NCI-H69 (cell line): ENCODE measurements around the gene ZFYVE19.
A peak's percentile ranks its signal among the peaks of the same experiment; 100 is the strongest.

Experiments used
- DNase-seq: peaks from one replicate; lab custom pipeline; 2025; lab: John Stamatoyannopoulos, UW

ZFYVE19 gene

DNA sequence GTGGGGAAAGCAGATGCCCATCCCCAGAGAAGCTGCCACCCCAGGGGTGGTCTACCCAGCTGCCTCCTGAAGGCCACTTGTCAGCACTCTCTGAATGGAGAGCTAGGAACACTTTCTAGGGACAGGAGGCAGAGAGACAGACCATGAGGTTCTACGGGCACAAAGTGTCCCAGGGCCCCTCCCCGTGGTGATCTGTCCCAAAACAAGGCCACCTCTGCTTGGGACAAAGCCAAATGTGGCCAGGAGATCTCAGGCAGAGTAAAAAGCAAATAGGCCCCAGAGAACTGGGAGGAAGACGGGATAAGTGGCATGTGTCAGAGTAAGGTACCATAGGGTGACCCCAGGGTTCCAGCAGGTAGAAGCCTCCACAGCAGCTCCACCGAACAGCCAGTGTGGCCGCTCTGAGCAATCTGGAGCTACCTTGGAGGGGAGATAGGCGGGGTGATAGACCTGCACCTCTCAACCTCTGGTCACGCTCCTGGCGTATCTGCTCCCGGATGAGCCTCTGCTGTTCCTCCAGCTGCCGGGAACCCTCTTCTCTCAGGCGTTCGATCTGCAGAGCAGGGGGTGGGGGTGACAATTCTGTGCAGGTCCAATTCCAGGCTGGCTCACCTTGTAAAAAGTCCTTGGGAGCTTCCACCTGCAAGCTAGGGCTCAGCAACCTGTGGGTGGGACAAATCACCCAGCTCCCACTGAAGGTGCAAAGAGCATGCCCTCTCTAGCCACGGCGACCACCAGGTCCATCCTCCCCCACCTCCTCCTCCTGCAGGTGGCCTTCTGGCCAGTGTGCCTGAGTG, 31.0 kb upstream of the ZFYVE19 start:
- no peak for DNase-seq

DNA sequence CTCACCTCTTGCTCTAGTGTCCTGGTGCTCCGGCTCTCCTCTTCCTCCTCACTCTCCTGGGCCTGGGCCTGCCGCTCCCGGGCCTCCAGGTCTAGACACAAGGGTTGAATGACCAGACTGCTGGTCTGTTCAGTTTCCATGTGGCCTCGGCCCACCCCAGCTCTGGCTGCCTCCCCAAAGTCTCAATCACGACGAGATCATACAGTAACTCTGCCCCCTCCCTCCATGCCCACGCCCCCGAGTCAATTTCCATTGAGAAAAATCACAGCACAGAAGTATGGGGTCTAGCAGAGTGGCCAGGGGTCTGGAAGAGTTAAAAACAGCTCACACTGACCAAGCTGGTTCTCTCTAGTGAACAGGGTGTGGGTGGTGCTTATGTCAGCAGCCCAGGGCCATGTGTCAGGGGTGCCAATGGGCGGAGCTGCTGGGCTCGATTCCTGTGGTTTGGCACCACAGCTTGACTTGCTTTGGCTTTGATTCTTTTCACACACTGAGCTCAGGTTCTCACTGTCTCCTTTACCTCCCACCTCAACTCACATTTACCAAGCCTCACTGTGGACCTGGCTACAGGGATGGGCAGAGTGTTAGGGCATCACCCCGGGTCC, 30.2 kb upstream of the ZFYVE19 start:
- DNase-seq: no peak

DNA sequence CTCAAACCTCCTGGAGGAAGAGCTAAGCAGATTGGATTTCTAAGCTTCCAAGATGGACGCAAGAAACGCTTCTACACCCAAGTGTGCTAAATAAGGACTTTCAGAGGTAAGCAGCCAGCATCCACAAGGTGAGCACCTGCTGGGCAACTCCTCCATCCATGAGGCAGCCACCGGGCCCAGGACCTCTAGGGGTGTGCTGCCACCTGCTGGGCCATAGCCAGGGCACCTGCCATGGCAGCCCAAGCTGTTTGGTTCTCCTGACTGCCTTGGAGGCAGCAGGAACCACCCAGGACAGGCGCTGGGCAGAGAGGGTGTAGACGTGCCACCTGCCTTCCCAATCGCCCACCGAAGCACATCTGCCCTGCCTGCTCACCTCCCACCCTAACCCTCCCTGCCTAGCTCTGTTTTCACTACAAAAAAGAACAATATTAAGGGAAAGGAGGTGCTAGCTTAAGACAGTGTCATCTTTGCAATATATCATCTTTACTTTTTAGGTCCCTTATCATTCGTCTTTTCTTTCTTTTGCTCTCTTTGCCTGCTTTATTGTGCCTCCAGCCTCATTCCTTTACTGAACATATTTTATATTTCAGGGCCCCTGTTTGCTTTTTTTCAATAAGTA, 24.2 kb upstream of the ZFYVE19 start:
- peak; percentile 83 for DNase-seq

DNA sequence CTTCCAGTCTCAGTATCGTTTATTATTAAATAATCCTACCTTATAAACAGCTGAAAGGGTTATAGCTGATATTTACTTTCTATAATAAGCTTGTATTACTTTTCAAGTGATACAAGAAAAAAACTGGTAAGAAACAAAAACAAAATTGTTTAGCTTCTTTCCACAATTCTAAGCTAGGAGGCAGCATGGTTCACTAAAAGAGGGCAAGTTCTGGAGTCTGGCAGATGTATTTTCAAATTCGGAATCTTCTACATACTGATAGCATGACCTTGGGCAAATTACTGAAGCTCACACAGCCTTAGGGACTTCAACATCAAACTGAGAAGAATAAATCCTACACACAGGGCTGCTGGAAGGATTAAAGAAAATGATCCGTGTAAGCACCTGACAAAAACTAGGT, 21.7 kb upstream of the ZFYVE19 start:
- DNase-seq: no peak

DNA sequence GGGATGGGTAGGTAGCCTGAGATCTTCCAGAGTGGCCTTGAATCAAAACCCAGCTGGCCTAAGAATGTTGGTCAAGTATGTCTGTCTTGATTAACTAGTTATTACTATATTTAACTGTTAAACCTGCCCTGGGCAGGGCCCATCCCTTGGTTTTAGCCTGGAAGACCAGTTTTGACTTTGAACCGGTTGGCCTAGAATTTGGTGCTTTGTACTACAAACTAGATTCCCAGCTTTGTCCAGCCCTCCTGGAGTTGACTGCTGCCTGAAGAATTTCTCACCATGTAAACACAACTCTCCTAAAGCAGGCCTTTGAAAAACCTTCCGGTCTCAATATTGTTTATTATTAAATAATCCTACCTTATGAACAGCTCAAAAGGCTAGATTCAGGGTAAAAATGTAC, 21.1 kb upstream of the ZFYVE19 start:
- DNase-seq: no peak

DNA sequence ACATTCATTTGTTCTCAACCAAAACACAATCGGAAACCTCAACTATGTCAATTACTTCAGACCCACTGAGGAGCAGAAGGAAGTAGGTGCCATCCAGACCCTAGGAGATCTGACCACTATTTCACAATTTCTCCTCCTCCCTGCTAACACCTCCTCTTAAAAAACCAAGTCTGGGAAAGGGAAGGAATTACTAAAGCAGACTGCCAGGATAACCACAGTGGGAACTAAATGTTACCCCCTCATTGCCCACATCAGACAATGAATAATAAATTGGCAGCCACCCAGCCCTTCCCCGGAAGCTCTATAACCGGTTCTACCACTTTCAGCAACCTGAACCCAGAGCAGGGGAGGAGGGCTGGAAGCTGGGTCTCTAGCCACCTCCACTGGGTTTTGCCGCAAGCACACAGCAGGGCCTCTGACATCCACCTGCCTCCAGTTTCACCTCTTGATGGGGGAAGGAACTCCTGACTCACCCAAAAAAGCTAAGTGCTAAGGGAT, 19.5 kb upstream of the ZFYVE19 start:
- DNase-seq: peak; percentile 87

DNA sequence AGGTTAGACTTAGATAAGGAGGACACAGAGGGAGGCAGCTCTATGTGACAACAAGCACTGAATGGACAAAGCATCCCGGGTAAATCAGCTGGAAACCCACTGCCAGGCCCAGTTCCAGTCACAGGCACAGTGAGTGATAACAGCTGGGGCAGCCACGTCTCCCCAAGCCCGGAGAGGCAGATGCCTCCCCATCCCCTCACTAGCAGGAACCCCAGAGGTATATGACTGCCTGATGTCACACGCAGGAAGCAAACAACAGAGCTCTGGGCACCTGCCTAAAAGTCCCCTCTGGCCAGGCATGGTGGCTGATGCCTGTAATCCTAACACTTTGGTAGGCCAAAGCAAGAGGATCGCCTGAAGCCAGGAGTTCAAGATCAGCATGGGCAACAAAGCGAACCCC, 18.9 kb upstream of the ZFYVE19 start:
- peak; percentile 58 for DNase-seq

DNA sequence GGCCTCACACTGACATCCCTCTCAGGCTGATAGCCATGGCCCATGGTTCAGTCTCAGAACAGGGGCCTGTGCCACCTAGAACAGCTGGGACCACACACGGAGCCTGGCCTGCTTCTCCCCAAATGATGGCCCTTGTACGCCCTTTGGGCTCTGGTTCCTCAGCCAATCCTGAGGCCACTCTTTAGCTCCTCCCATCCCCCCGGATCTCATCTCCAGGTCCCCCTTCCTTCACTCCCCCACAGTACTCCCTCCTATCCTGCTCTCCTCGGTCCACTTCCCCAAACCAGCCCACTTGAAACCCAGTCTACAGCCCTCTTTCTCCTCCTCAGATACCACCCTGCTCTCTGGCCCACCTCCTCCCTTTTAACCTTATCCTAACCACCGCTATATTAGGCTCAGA, 17.8 kb upstream of the ZFYVE19 start:
- DNase-seq: no peak

DNA sequence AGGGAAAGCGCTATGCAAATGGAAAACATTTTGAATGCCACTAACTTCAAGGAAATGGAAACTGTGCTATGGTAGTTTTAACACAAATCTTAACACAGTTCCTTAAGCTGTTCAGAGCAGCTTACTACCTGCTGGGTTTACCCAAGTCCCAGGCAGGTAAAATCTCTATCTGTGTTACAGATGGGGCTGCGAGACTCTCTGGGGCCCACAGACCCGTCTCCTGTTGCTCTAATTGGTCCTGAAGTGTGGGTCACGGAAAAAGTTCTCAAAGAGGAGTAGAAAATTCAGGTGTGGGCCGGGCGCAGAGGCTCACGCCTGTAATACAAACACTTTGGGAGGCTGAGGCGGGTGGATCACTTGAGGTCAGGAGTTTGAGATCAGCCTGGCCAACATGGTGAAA, 16.9 kb upstream of the ZFYVE19 start:
- DNase-seq: no peak

DNA sequence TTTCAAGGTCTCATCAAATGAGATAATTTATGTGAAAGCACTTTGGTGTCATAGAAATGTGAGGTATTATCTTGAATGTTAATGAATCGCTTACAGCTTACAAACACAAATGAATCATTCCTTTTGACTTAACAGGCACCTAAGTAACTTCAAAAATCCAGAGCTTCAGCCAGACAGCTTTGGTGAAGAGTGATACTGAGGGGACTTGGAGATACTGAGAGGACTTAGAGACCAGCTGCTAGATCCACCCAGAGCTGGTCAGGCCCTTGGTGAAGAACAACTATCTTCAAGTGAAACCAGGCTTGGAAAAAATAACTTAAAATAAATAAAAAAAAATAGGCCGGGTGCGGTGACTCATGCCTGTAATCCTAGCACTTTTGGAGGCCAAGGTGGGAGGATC, 16.2 kb upstream of the ZFYVE19 start:
- no peak for DNase-seq

DNA sequence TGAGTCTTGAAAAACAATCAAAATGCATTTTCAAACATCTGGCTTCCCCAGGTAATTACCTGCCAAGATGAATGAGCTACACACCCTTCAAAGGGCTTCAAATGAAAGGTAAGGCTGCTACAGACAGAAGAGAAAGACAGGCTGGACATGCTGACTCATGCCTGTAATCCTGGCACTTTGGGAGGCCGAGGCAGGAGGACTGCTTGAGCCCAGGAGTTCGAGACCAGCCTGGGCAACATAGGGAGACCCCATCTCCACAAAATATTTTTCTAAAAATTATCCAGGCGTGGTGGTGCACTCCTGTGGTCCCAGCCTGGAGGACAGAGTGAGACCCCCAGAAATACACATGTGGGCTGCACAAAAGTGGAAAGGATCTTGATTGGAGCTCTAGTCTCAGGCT, 14.5 kb upstream of the ZFYVE19 start:
- peak; percentile 65 for DNase-seq

DNA sequence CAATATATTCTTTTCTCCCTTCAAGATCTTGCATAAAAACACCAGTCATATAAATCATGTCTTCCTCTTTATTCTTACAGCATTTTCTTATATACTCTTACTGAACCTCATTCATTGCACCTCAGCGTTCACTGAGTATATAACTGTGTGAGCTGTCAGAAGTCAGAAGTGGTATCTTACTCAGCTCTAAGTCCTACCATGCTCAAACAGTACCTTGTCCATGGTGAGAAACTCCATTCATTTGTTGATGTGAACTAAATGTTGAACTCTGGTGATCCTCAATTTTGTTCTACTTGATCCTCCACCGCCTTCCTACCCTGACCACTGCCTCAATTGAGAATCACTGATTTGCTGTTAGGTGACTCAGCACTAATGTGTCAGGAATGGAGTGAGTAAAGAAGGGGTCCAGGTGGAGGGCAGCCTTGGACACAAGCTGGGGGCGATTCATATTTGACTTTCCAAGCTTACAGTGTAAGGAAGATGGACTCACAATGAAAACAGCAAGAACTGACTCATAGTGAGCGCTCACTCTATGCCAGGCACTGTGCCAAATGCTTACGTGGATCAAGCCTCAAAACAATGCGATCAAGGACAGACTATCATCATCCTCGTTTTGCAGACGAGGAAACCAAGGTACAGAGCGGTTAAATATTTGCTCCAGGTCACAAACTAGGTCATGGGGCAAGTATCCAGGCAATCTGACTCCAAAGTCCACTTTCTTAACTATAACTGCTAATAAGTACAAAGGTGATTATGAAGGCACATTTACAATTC, 13.5 kb upstream of the ZFYVE19 start:
- DNase-seq: peak; percentile 49

DNA sequence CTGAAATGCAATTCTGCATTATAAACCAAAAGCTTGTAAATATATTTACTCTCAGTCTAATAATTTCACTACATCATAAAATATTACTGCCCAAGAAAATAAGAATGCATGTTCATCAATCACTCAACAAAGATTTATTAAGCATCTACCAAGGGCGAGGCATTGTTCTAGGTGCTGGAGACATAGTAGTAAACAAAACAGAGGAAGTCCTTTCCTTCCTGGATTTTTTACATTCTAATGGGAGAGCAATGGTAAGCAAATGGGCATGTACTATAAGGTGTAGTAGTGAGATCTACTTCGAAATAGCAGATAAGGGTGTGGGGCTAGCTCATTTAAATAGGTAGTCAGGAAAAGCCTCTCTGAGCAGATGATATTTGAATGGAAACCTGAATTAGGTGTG, 10.8 kb upstream of the ZFYVE19 start:
- DNase-seq: no peak

DNA sequence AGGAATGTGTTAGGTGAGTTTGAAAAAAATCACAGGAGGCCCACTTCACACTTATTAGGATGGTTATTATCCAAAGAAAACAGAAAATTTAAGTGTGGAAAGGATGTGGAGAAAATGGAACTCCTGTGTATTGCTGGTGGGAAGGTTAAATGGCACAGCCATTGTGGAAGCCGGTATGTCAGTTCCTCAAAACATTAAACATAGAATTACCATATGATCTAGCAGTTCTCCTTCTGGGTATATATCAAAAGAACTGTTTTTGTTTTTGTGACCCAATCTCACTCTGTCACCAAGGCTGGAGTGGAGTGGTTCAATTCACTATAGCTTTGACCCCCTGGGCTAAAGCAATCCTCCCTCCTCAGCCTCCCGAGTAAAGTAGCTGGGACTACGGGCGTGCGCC, 10.4 kb upstream of the ZFYVE19 start:
- no peak for DNase-seq

DNA sequence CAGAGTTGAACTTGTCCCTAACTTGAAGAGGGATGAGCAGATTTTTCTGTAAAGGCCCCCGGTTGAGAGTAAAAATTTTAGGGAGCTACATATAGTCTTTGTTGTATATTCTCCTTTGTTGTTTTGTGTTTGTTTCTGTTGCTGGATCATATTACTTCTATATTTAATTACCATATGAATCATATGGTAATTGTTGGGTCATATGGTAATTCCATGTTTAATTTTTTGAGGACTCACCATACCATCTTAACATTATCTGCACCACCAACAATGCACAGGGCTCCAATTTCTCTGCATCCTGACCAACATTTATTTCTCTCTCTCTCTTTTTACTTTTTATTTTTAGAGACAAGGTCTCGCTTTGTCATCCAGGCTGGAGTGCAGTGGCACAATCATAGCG, 7.4 kb upstream of the ZFYVE19 start:
- DNase-seq: no peak

DNA sequence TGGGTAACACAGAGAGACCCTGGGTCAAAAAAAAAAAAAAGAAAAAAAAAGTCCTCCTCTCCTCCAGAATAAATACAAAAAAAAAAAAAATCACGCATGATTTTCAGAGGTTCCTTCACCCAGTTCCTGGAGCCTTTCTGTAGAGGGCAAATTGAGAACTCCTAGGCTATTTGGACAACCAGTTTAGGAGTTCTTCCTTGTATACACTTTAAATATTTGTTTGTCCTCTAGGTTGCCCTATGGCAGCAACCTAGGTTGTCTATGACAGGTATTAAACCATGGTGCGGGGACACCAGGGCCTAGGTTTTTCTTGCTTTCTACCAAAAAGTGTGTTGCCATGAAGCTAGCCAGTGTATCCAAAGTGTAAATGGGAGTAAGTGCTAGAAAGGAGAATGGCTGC, 3.8 kb upstream of the ZFYVE19 start:
- no peak for DNase-seq

DNA sequence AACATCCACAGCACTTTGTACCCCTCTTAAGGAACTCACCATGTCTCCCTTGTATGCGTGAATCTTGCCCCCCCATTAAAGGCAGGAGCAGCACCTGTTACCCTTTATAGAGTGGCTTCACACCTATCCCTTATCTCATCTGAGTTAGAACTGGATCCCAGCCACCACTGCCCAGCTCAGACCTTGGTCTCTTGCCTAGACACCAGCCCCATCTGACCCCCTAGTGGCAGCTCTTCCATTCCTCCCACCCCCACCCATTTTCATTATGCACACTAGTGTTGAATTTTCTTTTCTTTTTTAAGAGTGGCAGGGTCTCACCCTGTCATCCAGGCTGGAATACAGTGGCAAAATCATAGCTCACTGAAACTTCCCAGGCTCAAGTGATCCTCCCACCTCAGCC, 3.2 kb upstream of the ZFYVE19 start:
- no peak for DNase-seq

DNA sequence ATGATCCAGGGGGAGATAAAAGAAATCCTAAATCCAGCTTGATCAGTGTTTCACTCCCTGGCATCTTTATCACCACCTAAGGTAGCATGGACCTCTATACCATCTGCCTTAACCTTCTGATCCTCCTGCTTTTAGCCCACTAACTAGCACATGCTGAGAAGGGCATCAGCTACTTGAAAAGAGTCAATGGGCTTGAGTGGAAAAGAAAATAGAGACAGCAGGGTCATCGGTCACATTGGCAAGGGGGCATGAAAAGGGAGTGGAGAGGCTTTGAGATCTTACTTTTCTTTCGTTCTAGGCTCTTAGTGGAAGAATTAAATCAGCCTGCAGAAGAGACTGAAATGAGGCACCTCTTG, 239 bp upstream of the ZFYVE19 start:
- no peak for DNase-seq

DNA sequence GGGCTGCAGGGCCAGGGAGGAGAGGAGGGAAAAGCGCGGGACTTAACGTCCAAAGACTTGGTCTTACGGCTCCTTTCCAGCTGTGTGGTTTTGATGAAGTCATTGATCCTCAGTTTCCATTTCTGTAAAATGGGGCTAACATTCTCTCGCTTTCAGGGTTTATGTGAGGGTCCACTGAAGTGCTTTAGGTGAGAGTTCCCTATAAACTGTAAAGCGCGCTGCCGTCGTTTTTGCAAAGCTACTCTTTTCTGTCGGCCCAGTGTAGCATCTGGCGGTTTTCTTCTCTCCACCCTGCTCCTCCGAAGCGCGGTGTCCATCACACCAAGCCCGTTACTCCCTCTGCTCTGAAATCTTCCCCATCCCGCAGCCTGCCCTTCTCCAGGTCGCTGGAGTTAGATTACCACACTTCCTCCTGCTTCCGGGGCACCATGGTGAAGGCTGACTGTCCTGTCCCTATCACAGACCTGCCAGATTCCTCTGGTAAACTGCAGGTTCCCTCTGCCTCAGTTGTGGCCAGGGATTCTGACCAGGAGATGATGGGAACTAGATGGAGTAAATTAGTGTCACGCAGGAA, 1.1 kb downstream of the ZFYVE19 start:
- no peak for DNase-seq

DNA sequence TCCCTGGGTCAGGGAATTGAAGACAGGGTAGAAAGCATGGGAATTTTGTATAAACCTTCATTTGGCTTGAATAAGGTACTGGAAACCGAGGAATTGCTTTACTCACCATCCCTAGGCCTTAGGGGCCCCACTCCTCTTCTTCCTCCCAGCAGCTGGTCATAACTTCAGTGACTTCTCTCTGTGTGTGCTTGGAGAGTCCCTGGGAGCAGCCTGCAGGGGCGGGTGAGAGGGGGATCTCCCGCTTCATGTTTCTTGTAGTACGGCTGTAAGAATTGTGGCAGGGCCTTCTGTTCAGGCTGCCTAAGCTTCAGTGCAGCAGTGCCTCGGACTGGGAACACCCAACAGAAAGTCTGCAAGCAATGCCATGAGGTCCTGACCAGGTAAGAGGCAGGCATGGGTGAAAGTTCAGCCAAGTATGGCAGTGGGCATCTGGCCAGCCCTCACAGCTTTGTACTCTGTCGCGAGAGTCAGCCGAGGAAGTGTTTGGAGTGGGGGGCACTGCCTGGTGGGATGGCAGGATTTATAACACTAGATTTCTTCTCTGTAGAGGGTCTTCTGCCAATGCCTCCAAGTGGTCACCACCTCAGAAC, 2.1 kb downstream of the ZFYVE19 start:
- no peak for DNase-seq

DNA sequence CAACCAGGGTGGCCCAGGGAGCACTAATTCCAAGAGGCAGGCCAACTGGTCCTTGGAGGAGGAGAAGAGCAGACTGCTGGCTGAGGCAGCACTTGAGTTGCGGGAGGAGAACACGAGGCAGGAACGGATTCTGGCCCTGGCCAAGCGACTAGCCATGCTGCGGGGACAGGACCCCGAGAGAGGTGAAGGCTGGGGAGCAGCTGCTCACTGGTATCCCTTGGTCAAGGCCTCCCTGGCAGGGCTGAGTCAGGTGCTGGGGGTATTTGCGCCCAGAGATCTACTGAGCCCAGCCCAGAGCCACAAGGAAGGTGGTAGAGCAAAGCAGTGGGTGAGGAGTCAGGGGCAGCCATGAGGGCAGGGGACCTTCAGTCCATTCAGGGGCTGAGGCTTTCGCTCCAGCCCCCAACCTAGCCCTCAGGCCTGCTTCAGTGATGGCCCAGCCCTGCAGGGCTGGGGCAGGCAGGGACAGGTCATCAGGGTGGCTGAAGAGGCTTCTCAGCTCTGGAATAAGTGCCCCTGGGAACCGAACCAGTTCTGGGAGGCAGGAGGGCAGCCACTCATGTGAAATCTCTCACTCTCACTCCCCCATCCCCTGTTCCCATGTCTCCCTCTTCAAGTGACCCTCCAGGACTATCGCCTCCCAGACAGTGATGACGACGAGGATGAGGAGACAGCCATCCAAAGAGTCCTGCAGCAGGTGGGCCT, 6.0 kb downstream of the ZFYVE19 start:
- no peak for DNase-seq
